HG02759 (cell line): ENCODE results near the gene DHX38.

Experiments
- ATAC-seq: cut with Tn5 transposase; IDR thresholded peaks from one replicate; pipeline ENCODE4 v1.9.1; 2021; ENCODE audit warnings: mild to moderate bottlenecking, moderate library complexity; ENCODE audit not compliant: unreplicated experiment

Gene DHX38

DNA sequence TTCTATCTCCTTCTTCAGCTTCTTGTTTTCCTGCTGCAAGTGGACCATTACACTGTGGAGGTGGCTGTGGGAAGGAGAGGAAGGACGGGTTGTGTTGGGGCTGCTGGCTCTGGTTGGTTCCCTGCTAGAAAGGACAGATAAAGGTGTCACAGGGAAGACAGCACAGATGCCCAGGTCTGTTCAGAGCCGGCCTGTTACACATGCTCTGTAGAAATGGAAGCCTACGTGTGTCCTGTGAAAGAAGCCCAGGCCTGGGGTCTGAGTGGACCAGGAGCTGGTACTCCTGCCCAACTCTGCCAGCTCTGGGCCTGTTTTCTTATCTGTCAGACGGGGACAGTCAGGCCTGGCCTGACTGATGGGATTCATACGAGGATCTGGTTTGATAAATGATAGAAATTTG lies 26.4 kb downstream of the DHX38 start:
- no peak for ATAC-seq

GRCh38 chr16:72122308-72122707 lies 28.7 kb downstream of the DHX38 start:
- ATAC-seq = no peak

- no peak for ATAC-seq
Measured at GRCh38 chr16:72122916-72123315, 29.3 kb downstream of the DHX38 start.

- ATAC-seq = no peak
Measured at GRCh38 chr16:72123426-72123825, 29.8 kb downstream of the DHX38 start.

DNA sequence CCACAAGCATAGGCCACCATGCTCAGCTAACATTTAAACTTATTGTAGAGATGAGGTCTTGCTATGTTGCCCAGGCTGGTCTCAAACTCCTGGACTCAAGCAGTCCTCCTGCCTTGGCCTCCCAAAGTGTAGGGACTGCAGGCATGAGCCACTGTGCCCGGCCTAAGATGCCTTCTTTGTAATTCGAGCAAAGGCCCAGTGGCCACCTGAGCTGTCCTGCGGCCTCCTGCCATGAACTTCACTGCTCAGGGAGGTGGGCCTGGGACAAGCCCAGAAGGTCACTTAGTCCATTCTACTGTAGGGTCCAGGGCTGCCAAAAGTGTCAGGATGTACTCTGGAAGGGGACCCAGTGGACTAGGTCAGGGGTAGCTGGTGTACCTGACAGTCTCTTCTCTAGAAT lies 30.5 kb downstream of the DHX38 start:
- no peak for ATAC-seq

DNA sequence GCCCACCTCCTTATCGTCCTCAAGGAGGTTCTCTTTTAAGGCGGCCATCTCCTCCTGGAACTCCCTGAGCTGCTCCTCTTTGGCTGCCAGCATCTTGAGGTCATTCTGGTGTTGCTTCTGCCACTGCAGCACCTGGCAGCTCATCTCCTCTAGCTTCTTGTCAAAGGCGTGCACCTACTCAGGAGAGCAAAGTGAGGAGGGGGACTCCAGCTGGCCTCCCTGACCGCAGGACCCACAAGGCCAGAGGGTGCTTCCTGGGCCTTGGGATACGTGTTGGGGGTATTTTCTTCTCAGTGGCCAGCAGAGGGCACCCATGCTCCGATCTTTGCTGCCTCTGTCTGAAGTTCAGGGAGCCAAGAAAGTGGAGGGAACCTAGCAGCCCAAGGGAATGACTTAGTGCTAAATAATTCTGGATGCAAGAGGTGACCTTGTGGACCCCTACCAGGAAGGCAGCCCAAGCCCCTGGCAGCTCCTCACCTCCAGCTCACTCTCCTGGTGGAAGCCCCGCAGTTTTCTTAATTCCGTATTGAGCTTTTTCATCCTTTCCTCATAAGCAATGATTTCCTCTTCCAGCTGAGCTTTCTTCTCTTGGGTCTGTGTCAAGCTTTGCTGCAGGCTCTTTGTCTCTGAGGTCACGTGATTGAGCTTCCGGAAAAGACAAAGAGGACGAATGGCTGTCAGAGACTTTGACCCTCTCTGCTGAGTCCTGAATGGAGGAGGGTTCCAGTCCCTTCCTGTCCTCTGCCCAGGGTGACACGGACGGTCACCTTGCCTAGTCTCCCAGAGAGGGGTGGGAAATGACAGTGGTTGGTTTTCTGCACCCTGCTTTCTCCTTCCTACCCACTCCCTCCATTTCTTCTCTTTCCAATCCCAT lies 31.4 kb downstream of the DHX38 start:
- no peak for ATAC-seq

- ATAC-seq = no peak
Measured at GRCh38 chr16:72125635-72126428, 32.2 kb downstream of the DHX38 start.

- no peak for ATAC-seq
Measured at GRCh38 chr16:72126429-72126765, 32.8 kb downstream of the DHX38 start.

GRCh38 chr16:72128701-72129100 lies 35.1 kb downstream of the DHX38 start:
- ATAC-seq = no peak

- no peak for ATAC-seq
Measured at GRCh38 chr16:72129976-72130656, 36.5 kb downstream of the DHX38 start.

DNA sequence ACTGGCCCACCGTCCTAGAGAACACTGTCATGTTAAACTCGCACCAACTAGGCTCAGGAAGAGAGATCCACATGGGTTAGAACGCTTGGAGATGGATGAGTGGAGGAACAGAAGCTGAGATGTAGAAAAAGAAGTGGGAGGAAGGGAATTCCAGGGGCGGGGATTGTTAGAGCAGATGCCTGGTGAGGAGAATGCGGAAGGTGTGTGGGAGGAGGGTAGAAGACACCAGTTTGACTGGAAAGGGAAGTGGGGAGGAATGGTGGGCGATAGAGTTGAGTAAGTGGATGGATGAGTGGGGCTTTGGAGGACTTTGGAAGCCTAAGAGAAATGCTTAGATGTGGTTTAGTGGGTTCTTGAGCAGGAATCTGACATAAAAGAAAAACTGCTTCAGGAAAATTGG lies 37.4 kb downstream of the DHX38 start:
- ATAC-seq = no peak

DNA sequence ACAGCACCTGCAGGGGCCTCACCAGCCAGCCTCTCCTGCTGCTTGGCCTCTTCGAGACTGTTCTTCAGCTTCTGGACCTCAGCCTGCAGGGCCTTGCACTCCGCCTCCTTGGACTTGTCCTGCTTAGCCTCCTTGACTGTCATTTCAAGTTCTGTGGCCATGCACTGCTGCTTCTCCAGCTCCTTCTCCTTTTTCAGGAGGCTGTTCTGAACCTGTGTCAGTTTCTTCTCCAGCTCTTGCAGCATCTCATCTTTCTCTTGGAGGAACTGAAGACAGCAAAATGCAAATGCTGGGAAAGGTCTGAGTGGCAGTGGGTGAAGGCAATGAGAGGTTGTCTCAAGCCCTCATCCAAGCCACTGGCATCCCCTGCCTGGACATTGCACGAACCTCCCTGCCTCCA lies 39.1 kb downstream of the DHX38 start:
- no peak for ATAC-seq

DNA sequence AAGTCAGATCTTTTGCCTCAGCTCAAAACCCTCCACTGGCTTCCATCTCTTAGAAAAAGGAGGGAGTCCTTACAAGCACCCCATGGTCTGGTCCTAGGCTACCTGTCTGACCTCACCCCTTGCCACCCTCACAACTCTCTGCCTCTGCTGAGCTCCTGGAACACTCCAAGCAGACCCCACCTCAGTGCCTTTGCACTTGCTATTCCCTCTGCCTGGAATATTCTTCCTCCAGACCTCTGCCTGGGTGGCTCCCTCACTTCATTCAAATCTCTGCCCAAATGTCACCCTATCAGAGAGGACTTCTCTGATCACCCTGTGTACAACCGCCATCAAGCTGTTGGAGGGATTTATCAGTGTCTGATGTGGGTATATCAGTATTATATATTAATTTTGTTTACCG lies 40.9 kb downstream of the DHX38 start:
- ATAC-seq = no peak

- no peak for ATAC-seq
Measured at GRCh38 chr16:72137380-72138063, 43.9 kb downstream of the DHX38 start.

DNA sequence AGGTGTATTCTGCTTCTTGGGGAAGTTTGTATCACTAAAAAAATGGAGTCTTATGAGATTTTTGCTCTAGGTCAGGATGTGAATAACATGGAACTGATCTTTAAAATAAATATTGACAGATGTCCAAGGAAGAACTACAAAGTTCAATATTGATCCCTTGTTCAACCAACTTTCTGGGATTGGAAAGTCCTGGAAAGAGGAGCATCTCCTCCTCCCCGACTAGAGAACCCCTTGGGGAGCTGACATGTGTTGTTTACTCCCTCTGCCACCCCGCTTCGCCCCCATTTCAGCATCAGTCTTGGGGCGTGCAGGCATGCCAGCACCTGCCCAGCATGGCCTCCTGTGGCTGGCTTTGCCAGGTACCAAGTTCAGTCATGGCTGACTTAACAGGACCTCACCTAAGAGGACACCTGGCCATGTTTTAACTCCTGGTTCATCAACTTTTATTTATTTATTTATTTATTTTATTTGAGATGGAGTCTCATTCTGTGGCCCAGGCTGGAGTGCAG lies 44.5 kb downstream of the DHX38 start:
- no peak for ATAC-seq

DNA sequence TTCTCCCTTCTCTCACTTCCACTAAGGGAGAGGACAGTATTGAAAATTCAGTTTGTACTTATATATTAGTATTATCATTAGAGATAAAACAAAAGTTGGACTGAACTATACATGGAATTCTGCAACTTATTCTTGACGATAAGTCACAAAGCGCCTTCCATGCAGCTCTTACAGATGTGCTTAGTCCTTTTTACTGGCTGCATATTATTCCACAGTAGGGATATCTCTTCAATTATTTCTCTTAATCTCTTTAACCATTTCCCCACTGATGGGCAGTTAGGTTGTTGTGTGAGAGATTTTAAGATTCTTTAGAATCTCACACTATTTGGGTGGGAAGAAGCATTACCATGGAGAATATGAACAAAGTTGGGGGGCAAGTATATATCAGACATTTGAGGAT lies 46.3 kb downstream of the DHX38 start:
- no peak for ATAC-seq

- no peak for ATAC-seq
Measured at GRCh38 chr16:72142476-72142875, 48.8 kb downstream of the DHX38 start.

GRCh38 chr16:72149676-72150464 lies 56.2 kb downstream of the DHX38 start:
- ATAC-seq = no peak

DNA sequence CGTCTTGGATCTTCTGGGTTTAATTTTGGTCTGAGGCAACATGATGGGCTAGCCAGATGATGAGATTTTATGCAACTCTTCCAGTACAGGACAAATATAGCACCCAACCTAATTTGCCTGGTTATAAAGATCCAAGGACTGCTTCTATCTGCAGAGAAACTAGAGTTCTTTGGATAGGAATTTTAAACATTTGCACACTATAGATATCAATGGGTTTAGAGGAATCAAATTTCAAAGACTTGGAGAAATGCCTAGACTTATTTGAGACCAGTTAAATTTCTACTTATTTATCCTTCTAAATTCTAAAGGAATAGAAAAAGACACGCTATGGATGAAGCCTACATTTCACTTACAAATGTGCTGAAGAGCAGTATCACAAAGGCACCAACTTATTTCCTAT lies 65.7 kb downstream of the DHX38 start:
- no peak for ATAC-seq

DNA sequence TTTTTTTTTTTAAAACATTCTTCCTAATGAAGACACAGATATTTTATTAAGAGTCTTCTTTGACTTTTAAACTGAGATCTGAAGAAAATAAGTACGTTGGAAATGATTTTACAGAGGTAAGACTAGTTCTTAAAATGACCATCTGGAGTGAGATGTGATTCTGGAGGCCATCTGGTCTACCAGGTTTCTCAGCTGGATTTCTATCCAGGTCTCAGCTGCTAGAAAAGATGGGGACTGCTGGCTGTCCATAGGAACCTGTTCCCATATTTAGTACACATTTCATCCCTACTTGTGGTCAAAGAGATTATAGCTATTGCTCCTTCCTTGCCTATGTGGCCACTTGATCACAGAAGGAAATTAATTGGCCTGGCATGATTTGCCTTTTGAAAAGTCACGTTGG lies 66.2 kb downstream of the DHX38 start:
- no peak for ATAC-seq
